OCI-LY7 (cell line): ENCODE measurements around the gene APLP1.

Experiments
- CTCF ChIP-seq: fragments of 200-600 bp; sonication (generic); conservative IDR thresholded peaks from 2 replicates; pipeline ENCODE4 v1.5.1; 2014; ENCODE audit warnings: mild to moderate bottlenecking, antibody characterized with exemption, low read length, moderate library complexity, mixed read lengths
- EZH2phosphoT487 ChIP-seq: fragments of 200-600 bp; sonication (generic); IDR thresholded peaks from 2 replicates; pipeline ENCODE4 v1.6.1; 2018; ENCODE audit warnings: low read depth, borderline replicate concordance, mild to moderate bottlenecking, mixed run types, antibody characterized with exemption, low read length, moderate library complexity, mixed read lengths

DNA sequence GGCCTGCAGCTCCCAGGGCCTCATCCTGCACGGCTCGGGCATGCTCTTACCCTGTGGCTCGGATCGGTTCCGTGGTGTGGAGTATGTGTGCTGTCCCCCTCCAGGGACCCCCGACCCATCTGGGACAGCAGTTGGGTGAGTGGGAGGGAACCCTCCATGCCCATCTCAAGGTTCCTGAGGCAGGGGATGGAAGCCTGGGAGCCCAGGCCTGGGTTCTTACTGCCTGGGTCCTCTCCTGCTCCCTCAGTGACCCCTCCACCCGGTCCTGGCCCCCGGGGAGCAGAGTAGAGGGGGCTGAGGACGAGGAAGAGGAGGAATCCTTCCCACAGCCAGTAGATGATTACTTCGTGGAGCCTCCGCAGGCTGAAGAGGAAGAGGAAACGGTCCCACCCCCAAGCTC, 3.2 kb downstream of the APLP1 start:
- TF ChIP-seq CTCF (no peak), EZH2phosphoT487 (no peak)
